HepG2 (cell line): ENCODE data around the gene DYNC2H1. TPM values are rescaled to one million over a fixed set of nuclear protein-coding genes. Genes with fewer than 3 reads are reported as not detected.
A peak's percentile ranks its signal among the peaks of the same experiment; 100 is the strongest.

Source experiments
- DPF2 ChIP-seq: sonication (generic); formaldehyde crosslinking; IDR thresholded peaks from 2 replicates; pipeline ENCODE4 v1.4.0; 2020; ENCODE audit warnings: mild to moderate bottlenecking, low read depth, missing genetic modification reagents, borderline replicate concordance
- GATA4 ChIP-seq: sonication (generic); IDR thresholded peaks from 2 replicates; pipeline ENCODE4 v1.6.1; 2016; ENCODE audit warnings: antibody characterized with exemption, low read depth, borderline replicate concordance
- HCFC1 ChIP-seq: fragments of 150-350 bp; IDR thresholded peaks from 2 replicates; pipeline ENCODE4 v1.6.1; 2014; ENCODE audit warnings: low read depth, low read length
- HDAC2 ChIP-seq: sonication (generic); formaldehyde crosslinking; IDR thresholded peaks from 2 replicates; pipeline ENCODE4 v1.4.0; 2020; ENCODE audit warnings: missing genetic modification reagents
- PHB2 ChIP-seq: fragments of 450-650 bp; IDR thresholded peaks from 2 replicates; pipeline ENCODE4 v1.6.1; 2018; ENCODE audit not compliant: partially characterized antibody
- RXRA ChIP-seq: sonication (generic); formaldehyde crosslinking; IDR thresholded peaks from 2 replicates; pipeline ENCODE4 v1.5.1; 2020; ENCODE audit warnings: missing genetic modification reagents
- SP2 ChIP-seq: sonication (generic); formaldehyde crosslinking; IDR thresholded peaks from 2 replicates; pipeline ENCODE4 v1.5.1; 2020; ENCODE audit warnings: mild to moderate bottlenecking, missing genetic modification reagents
- ZBTB20 ChIP-seq: sonication (generic); formaldehyde crosslinking; IDR thresholded peaks from 2 replicates; pipeline ENCODE4 v1.8.1; 2023; ENCODE audit warnings: missing genetic modification reagents, low read depth, mild to moderate bottlenecking, borderline replicate concordance
- ZFY ChIP-seq: sonication (generic); formaldehyde crosslinking; IDR thresholded peaks from 2 replicates; pipeline ENCODE4 v1.4.0; 2020; ENCODE audit warnings: missing genetic modification reagents
- ZNF138 ChIP-seq: sonication (generic); formaldehyde crosslinking; IDR thresholded peaks from 2 replicates; pipeline ENCODE4 v1.5.0; 2020; ENCODE audit warnings: mild to moderate bottlenecking, low read depth, missing genetic modification reagents
- ZNF232 ChIP-seq: sonication (generic); formaldehyde crosslinking; IDR thresholded peaks from 2 replicates; pipeline ENCODE4 v1.4.0; 2020; ENCODE audit warnings: missing genetic modification reagents, borderline replicate concordance
- ZNF256 ChIP-seq: sonication (generic); formaldehyde crosslinking; conservative IDR thresholded peaks from 2 replicates; pipeline ENCODE4 v1.4.0; 2020; ENCODE audit warnings: missing genetic modification reagents
- ZNF431 ChIP-seq: sonication (generic); formaldehyde crosslinking; IDR thresholded peaks from 2 replicates; pipeline ENCODE4 v1.9.0; 2022; ENCODE audit warnings: missing genetic modification reagents, low read depth, mild to moderate bottlenecking, borderline replicate concordance
- ZNF556 ChIP-seq: sonication (generic); formaldehyde crosslinking; IDR thresholded peaks from 2 replicates; pipeline ENCODE4 v1.4.0; 2020; ENCODE audit warnings: mild to moderate bottlenecking, missing genetic modification reagents, borderline replicate concordance
- ZNF703 ChIP-seq: sonication (generic); formaldehyde crosslinking; IDR thresholded peaks from 2 replicates; pipeline ENCODE4 v1.5.1; 2020; ENCODE audit warnings: missing genetic modification reagents, mild to moderate bottlenecking, moderate library complexity, borderline replicate concordance
- polyA plus RNA-seq, 8 experiments: library from polyadenylated mRNA; depleted of rRNA in 3 of 8; stranded (reverse) in 7 of 8; unstranded in 1 of 8; fragments of >200 nt; fragmentation: Illumina TruSeq in 4 of 8; extraction: Trizol in 4 of 8; gene quantifications; 2 replicates each; pipeline versions ENCODE4 v1.2.1 to v1.2.3, GENCODE V29; 2011 to 2016; ENCODE audit warnings: low read depth in 4 of 8, missing spikeins in 1 of 8, mixed read lengths in 1 of 8; ENCODE audit not compliant: insufficient read depth in 1 of 8
- total RNA-seq, 5 experiments: library from RNA; depleted of rRNA; stranded (reverse); fragments of >200 nt; fragmentation: Illumina TruSeq; extraction: Trizol; gene quantifications; 2 replicates each; pipeline ENCODE4 v1.2.3, GENCODE V29; 2016; ENCODE audit warnings: low read depth in 1 of 5
- TF ChIP-seq, protein P1 (sequence below): IDR thresholded peaks from 2 replicates; pipeline ENCODE4 v1.6.1; 2016; ENCODE audit warnings: mild to moderate bottlenecking
- TF ChIP-seq, protein P2 (sequence below): sonication (generic); formaldehyde crosslinking; IDR thresholded peaks from 2 replicates; pipeline ENCODE4 v1.4.0; 2020; ENCODE audit warnings: missing genetic modification reagents, borderline replicate concordance
- TF ChIP-seq, protein P3 (sequence below): IDR thresholded peaks from 2 replicates; pipeline ENCODE4 v1.6.1; 2016; ENCODE audit warnings: missing compliant biosample characterization, missing genetic modification reagents, borderline replicate concordance

Gene DYNC2H1
- total and polyA plus RNA-seq, 2 of the 13 experiments (the other 11 are each of a cell fraction or from before 2014, with no cell fraction given): 0.49 to 0.66 TPM

DNA sequence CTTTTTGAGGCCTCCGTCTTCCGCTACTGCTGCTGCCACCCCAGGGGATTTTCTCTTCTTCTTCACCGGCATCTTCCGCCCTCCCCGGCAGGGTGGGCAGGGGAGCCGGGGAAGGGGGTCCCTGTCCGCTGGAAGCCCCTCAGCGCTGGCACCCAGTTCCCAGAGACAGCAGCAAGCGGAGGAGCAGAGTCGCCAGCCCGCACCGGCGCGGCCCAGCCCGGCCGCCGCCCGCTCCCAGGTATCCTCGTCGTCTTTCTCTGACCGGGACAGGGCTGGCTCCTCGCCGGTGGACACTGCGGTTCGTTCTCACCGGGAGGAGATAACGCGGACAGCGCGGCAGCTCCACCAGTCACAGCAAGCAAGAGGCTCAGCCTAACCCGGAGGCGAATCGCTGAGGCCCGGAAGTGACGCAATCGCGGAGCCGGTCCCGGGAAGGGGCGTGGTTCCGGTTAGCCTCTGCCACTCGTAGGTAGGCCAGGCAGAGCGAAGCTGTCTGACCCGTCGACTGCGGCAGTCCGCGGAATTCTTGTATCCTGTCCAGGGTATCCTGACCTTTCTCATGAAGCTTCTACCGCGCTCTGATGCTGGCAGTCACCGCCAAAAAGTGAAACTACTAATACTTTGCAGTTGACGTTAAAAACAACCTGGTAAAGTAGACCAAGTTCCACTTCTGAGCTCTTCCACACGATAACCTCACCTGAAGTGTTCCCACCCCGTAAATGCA lies 17.3 kb upstream of the DYNC2H1 start, which contains the start of gene DCUN1D5 (continued):
- peak; percentile 73 for TF ChIP-seq HDAC2
- TF ChIP-seq, protein P1, sequence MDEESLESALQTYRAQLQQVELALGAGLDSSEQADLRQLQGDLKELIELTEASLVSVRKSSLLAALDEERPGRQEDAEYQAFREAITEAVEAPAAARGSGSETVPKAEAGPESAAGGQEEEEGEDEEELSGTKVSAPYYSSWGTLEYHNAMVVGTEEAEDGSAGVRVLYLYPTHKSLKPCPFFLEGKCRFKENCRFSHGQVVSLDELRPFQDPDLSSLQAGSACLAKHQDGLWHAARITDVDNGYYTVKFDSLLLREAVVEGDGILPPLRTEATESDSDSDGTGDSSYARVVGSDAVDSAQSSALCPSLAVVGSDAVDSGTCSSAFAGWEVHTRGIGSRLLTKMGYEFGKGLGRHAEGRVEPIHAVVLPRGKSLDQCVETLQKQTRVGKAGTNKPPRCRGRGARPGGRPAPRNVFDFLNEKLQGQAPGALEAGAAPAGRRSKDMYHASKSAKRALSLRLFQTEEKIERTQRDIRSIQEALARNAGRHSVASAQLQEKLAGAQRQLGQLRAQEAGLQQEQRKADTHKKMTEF (CRISPR knock-in tag): no peak; the same call in 1 of the 2 replicates
- peak; percentile 91 for TF ChIP-seq ZFY
- TF ChIP-seq RXRA (CRISPR knock-in tag): peak; percentile 45
- no peak for TF ChIP-seq ZNF256
- 0 out of 2 replicates have a peak, but pooled peaks have one; percentile 30 for TF ChIP-seq GATA4
- no peak for TF ChIP-seq PHB2
- peak; percentile 63; the same call in 1 of the 2 replicates for TF ChIP-seq ZNF232 (CRISPR knock-in tag)
- TF ChIP-seq HCFC1: peak; percentile 48
- no peak for TF ChIP-seq ZNF703 (CRISPR knock-in tag)
- peak; percentile 80 for TF ChIP-seq SP2 (CRISPR knock-in tag)
- no peak for TF ChIP-seq DPF2 (CRISPR knock-in tag)
- TF ChIP-seq ZNF138 (CRISPR knock-in tag): peak; percentile 71; the same call in 1 of the 2 replicates
- TF ChIP-seq, protein P2, sequence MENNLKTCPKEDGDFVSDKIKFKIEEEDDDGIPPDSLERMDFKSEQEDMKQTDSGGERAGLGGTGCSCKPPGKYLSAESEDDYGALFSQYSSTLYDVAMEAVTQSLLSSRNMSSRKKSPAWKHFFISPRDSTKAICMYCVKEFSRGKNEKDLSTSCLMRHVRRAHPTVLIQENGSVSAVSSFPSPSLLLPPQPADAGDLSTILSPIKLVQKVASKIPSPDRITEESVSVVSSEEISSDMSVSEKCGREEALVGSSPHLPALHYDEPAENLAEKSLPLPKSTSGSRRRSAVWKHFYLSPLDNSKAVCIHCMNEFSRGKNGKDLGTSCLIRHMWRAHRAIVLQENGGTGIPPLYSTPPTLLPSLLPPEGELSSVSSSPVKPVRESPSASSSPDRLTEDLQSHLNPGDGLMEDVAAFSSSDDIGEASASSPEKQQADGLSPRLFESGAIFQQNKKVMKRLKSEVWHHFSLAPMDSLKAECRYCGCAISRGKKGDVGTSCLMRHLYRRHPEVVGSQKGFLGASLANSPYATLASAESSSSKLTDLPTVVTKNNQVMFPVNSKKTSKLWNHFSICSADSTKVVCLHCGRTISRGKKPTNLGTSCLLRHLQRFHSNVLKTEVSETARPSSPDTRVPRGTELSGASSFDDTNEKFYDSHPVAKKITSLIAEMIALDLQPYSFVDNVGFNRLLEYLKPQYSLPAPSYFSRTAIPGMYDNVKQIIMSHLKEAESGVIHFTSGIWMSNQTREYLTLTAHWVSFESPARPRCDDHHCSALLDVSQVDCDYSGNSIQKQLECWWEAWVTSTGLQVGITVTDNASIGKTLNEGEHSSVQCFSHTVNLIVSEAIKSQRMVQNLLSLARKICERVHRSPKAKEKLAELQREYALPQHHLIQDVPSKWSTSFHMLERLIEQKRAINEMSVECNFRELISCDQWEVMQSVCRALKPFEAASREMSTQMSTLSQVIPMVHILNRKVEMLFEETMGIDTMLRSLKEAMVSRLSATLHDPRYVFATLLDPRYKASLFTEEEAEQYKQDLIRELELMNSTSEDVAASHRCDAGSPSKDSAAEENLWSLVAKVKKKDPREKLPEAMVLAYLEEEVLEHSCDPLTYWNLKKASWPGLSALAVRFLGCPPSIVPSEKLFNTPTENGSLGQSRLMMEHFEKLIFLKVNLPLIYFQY (CRISPR knock-in tag): peak; percentile 78; the same call in 1 of the 2 replicates
- TF ChIP-seq, protein P3, sequence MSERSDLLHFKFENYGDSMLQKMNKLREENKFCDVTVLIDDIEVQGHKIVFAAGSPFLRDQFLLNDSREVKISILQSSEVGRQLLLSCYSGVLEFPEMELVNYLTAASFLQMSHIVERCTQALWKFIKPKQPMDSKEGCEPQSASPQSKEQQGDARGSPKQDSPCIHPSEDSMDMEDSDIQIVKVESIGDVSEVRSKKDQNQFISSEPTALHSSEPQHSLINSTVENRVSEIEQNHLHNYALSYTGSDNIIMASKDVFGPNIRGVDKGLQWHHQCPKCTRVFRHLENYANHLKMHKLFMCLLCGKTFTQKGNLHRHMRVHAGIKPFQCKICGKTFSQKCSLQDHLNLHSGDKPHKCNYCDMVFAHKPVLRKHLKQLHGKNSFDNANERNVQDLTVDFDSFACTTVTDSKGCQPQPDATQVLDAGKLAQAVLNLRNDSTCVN (CRISPR knock-in tag): peak; percentile 67; the same call in 1 of the 2 replicates
- TF ChIP-seq ZNF556 (CRISPR knock-in tag): peak; percentile 78; the same call in 1 of the 2 replicates
- peak; percentile 63 for TF ChIP-seq ZNF431 (CRISPR knock-in tag)
- peak; percentile 44; the same call in 1 of the 2 replicates for TF ChIP-seq ZBTB20 (CRISPR knock-in tag)
